ENCODE measurements around the gene LIMK2. TPM values are rescaled to one million over a fixed set of nuclear protein-coding genes. Genes with fewer than 3 reads are reported as not detected.

LIMK2 gene
- total and polyA plus RNA-seq, 9 of the 15 experiments (the other 6 are each of a cell fraction or from before 2014, with no cell fraction given): 1.1 to 14.5 (median 8.5) TPM

DNA sequence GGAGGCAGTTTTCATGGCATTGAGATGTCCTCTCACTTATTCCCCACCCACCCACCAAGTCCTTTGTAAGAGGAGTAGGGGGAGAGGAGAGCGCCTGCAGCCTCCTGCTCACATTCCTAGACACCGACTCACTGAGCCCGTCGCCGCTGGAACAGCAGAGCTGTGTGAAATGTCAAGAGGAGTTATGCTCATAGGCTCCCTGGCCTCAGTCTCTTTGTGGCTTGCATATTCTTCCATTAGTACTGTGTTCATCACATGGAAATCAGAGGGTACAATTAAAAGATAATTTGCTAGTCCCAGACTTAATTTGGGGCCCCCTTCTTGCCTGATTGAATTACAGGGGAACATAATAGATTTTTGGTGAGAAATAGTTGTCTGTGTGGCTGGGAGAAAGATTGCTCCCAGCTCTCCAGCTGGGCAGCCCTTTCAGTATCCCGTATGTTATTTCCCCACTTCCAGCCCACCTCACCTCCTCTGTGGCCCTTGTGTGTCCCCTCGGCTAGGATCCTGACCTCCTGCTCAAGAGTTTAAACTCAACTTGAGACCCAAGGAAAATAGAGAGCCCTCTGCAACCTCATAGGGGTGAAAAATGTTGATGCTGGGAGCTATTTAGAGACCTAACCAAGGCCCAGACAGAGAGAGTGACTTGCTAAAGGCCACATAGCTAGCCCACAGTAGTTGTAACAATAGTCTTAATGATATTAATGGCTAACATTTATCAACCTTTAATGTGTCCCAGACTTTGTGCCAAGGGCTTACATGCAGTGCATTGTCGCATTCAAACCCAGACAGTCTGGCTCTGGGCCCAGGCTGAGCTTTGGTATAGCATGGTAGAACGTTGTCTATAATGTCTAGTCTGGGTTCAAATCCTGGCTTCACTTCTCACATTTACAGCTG is 32.2 kb downstream of the LIMK2 start:
- WGBS (ENCODE audit: insufficient coverage, low coverage, missing lambda C conversion rate): 50% methylated on average over 4 of the region's 9 CpGs
- DNase-seq (ENCODE audit: extremely low read depth in 1 of 4, low spot score in 3 of 4): peak in 1 of 4 experiments; percentile 37
- in situ Hi-C loops (cut with MboI): no loop called here
- peaks cover 9% of the 10 kb centered on the region; the same call in 1 of the 2 replicates for H4K20me1 ChIP-seq (replicated peaks; ENCODE audit: control insufficient read depth, insufficient read depth, low read length)
- H3K9me1 ChIP-seq (ENCODE audit: control insufficient read depth, insufficient read depth, low read length): peaks cover 4% of the 10 kb centered on the region
- no peak overlapping the region for H3K4me2 ChIP-seq (ENCODE audit: insufficient read depth, low read length)
- H3K9ac ChIP-seq (ENCODE audit: insufficient read depth in 1 of 2, low read depth in 2 of 2, low read length in 2 of 2): peak overlapping the region in 1 of 2 experiments; percentile 2; a peak in 1 of 4 replicates
- H3K36me3 ChIP-seq (ENCODE audit: control insufficient read depth, insufficient read depth, low read length): peaks cover 5% of the 10 kb centered on the region; the same call in 2 of the 3 replicates
- no peaks in the 10 kb centered on the region for H3K27me3 ChIP-seq (ENCODE audit: control insufficient read depth in 2 of 2, insufficient read depth in 2 of 2, low read length in 2 of 2)
- intact Hi-C loops (cut with micrococcal nuclease): no loop called here
- FAIRE-seq: no peak
- no peaks in the 10 kb centered on the region for H3K9me3 ChIP-seq (replicated peaks; ENCODE audit: control insufficient read depth, insufficient read depth, low read depth, low read length)
- H3K4me3 ChIP-seq: no peak overlapping the region
- peaks cover 7 to 22% of the 10 kb centered on the region in 2 experiments; a peak in 4 of 5 replicates for H3K4me1 ChIP-seq (replicated peaks in 1 of 2; ENCODE audit: control insufficient read depth in 2 of 2, insufficient read depth in 2 of 2, low read length in 2 of 2)
- H2AFZ ChIP-seq (ENCODE audit: low read depth, low read length): no peak overlapping the region
- H3K79me2 ChIP-seq (ENCODE audit: control insufficient read depth, insufficient read depth, low read length): no peaks in the 10 kb centered on the region
- BruUV-seq (replicated peaks): no TSS peak
- ATAC-seq: peak; percentile 31; the same call in 1 of the 3 replicates
- CTCF ChIA-PET (ENCODE audit: low intra/inter-chr PET ratio): no interaction called here
- no peak overlapping the region for H3K27ac ChIP-seq (ENCODE audit: extremely low read depth, low read depth, low read length)
- POLR2A ChIA-PET: interaction anchor here (1.1 kb wide), 1 partner anchor 10 kb away, joined by 3 read pairs; no protein-coding TSS in a partner anchor
- TF ChIP-seq, protein P1, sequence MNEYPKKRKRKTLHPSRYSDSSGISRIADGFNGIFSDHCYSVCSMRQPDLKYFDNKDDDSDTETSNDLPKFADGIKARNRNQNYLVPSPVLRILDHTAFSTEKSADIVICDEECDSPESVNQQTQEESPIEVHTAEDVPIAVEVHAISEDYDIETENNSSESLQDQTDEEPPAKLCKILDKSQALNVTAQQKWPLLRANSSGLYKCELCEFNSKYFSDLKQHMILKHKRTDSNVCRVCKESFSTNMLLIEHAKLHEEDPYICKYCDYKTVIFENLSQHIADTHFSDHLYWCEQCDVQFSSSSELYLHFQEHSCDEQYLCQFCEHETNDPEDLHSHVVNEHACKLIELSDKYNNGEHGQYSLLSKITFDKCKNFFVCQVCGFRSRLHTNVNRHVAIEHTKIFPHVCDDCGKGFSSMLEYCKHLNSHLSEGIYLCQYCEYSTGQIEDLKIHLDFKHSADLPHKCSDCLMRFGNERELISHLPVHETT (CRISPR knock-in tag; conservative IDR thresholded peaks at IDR 0.05 in 1 of 2, IDR thresholded peaks at IDR 0.05 in 1 of 2): no peak
- TF ChIP-seq ZBTB12 (CRISPR knock-in tag; IDR thresholded peaks at IDR 0.05) (no peak), ZFP30 (CRISPR knock-in tag; IDR thresholded peaks at IDR 0.05; ENCODE audit: borderline replicate concordance) (no peak), JUND (IDR thresholded peaks at IDR 0.05; ENCODE audit: borderline replicate concordance, low read depth, low read length) (0 out of 2 replicates have a peak, but pooled peaks have one; percentile 6), JUND (tag; IDR thresholded peaks at IDR 0.05; ENCODE audit: borderline replicate concordance, low read depth, low read length) (no peak), EGR1 (conservative IDR thresholded peaks at IDR 0.05) (0 out of 2 replicates have a peak, but pooled peaks have one; percentile 6)
- TF ChIP-seq, protein P2, sequence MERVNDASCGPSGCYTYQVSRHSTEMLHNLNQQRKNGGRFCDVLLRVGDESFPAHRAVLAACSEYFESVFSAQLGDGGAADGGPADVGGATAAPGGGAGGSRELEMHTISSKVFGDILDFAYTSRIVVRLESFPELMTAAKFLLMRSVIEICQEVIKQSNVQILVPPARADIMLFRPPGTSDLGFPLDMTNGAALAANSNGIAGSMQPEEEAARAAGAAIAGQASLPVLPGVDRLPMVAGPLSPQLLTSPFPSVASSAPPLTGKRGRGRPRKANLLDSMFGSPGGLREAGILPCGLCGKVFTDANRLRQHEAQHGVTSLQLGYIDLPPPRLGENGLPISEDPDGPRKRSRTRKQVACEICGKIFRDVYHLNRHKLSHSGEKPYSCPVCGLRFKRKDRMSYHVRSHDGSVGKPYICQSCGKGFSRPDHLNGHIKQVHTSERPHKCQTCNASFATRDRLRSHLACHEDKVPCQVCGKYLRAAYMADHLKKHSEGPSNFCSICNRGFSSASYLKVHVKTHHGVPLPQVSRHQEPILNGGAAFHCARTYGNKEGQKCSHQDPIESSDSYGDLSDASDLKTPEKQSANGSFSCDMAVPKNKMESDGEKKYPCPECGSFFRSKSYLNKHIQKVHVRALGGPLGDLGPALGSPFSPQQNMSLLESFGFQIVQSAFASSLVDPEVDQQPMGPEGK (CRISPR knock-in tag; IDR thresholded peaks at IDR 0.05; ENCODE audit: borderline replicate concordance): no peak
- TF ChIP-seq, protein P3, sequence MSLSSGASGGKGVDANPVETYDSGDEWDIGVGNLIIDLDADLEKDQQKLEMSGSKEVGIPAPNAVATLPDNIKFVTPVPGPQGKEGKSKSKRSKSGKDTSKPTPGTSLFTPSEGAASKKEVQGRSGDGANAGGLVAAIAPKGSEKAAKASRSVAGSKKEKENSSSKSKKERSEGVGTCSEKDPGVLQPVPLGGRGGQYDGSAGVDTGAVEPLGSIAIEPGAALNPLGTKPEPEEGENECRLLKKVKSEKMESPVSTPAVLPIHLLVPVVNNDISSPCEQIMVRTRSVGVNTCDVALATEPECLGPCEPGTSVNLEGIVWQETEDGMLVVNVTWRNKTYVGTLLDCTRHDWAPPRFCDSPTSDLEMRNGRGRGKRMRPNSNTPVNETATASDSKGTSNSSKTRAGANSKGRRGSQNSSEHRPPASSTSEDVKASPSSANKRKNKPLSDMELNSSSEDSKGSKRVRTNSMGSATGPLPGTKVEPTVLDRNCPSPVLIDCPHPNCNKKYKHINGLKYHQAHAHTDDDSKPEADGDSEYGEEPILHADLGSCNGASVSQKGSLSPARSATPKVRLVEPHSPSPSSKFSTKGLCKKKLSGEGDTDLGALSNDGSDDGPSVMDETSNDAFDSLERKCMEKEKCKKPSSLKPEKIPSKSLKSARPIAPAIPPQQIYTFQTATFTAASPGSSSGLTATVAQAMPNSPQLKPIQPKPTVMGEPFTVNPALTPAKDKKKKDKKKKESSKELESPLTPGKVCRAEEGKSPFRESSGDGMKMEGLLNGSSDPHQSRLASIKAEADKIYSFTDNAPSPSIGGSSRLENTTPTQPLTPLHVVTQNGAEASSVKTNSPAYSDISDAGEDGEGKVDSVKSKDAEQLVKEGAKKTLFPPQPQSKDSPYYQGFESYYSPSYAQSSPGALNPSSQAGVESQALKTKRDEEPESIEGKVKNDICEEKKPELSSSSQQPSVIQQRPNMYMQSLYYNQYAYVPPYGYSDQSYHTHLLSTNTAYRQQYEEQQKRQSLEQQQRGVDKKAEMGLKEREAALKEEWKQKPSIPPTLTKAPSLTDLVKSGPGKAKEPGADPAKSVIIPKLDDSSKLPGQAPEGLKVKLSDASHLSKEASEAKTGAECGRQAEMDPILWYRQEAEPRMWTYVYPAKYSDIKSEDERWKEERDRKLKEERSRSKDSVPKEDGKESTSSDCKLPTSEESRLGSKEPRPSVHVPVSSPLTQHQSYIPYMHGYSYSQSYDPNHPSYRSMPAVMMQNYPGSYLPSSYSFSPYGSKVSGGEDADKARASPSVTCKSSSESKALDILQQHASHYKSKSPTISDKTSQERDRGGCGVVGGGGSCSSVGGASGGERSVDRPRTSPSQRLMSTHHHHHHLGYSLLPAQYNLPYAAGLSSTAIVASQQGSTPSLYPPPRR (CRISPR knock-in tag; IDR thresholded peaks at IDR 0.05; ENCODE audit: borderline replicate concordance): no peak

Measured in K562 (cell line).